GM11168 (cell line): ENCODE measurements around the gene PNMA1.

Source experiments
- in situ Hi-C: fragments of 300-500 bp; cut with MboI; formaldehyde crosslinking; loops from one replicate; pipeline ENCODE4 v1.12.0; 2022; ENCODE audit warnings: low sequenced_read_pairs; ENCODE audit not compliant: unreplicated experiment

Gene PNMA1

GRCh38 chr14:73739174-73739898 lies 25.2 kb upstream of the PNMA1 start:
- in situ Hi-C loops, result no loop called here

DNA sequence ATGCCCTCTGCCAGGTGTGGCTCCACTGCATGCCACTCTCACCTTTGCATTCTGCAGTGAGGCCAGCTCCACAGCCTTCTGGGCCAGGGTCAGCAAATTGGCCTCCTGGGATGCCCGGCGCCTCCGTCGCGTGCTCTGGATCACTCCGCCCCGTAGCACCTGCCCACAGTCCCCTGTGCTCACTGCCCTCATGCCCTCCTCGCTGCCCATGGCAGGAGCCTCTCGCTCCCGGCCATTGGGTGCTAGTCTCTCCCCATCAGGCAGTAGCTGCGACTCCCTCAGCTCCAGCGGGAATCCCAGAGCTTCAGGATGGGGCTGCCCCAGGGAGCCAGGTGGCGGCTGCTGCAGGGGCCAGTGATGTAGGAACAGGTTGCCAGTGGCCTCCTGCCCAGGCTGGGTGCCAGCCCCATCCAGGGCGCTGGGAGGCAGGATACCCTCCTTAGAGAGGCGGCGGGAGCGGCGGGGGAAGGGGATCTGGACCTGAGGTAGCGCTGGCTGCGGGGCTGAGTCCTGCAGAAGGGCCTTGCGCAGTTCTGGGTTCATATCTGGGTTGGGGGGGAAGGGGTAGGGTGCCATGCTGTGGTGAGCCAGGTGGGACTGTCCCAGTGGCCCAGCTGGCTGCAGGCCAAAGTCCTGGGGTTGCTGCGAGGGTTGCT lies 24.5 kb upstream of the PNMA1 start:
- in situ Hi-C loops, result no loop called here

GRCh38 chr14:73736842-73737241 lies 22.7 kb upstream of the PNMA1 start:
- in situ Hi-C loops, result no loop called here

DNA sequence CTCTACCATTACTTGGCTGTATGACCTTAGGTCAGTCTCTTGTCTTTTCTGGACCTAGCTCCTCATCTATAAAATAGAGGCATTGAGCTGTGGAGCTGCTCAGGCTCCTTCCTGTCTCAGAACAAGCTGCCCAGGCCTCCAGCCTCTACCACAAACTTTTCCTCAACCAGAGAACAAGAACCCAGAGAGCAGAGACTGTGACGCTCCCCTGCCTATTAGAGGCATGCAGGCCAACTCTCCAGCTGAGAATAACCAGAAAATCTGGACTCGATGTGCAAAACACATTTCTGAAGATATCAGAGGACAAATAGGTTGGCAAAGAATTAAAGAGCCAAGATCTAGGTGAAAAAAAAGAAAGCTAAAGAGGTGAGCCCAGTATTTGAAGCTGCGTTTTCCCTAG lies 17.8 kb upstream of the PNMA1 start:
- in situ Hi-C loops, result no loop called here

DNA sequence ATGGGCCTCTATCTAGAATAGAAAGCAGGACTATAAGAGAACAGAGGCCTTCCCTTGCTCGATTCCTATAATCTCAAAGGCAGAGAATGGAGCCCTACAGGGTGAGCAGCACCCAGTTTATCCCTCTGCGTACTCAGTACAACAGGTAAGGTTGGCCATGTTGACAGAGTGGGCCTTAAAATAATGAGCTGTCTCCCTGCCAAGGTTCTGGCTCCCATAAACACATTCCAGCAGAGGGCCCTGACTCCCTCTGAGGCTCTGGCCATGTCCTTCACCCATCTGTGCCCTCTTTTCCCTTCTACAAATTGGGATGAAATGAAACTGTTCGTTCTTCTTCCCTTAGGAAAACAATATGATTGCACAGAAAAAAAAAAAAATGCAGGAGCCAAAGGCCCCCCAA lies 16.9 kb upstream of the PNMA1 start:
- in situ Hi-C loops, result no loop called here

DNA sequence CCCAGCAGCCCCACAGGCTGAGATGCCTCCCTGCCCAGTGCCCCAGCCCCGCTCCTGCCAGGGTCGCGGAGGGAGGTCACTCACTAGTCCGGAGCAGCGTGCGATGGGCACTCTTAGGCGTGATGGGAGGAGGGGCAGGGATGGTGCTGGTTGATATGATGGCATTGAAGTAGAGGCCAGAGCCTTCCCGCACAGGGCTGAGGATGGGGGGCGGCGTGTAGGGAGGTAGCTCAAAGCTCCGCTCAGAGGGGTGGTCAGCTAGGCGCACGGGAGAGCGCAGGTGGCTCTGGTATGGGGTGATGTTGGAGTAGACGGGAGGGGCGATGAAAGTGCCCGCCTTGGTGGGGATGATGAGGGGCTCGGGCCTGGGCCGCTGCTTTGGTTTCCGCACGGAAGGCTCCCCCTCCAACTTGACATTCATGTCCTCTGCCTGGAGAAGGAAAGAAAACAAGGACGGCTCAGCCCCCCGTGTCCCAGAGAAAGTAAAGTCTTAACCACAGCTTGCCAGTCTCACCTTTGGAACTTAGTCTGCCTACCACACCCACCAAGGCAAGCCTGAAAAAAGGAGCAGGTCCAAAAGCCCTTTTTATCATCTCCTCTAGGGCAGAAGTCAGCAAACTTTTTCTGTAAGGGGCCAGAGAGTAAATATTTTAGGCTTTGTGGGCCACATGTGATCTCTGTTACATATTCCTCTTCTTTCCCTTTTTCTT lies 15.5 kb upstream of the PNMA1 start:
- in situ Hi-C loops, result loop anchor here (5.0 kb wide), 1 partner anchor 98 kb away; no protein-coding TSS in a partner anchor

DNA sequence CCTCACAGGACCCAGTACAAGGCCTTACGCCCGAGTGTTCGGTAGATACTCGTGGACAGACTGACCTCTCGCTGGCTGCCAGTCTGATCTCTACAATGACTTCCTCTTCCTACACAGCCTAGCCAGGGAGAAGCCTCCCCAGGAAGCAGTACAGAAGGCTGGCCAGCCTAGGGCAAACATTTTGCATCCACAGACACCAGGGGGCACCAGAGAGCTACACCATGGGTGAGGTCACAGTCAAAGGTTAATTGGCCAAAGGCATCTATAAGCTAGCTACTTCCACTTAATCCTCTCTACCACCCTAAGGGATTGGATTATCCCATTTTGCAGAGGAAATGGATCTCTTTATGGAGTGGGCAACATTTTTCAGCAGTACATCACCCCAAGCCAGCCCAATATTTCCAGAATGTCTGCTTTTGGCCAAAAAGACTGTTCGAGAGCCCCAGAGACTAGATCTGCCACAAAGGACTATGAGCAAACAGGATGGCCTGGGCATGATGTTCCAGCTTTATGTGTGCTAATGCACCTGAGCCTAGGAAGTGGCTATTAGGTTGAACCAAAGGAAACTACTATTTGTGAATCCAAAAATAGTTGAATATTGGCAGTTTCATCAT lies 14.6 kb upstream of the PNMA1 start:
- in situ Hi-C loops, result loop anchor here (5.0 kb wide), 1 partner anchor 98 kb away; no protein-coding TSS in a partner anchor

- in situ Hi-C loops, result loop anchor here (5.0 kb wide), 1 partner anchor 100 kb away; no protein-coding TSS in a partner anchor
Measured at GRCh38 chr14:73727166-73727565, 13.0 kb upstream of the PNMA1 start.

GRCh38 chr14:73726025-73726961 lies 12.1 kb upstream of the PNMA1 start:
- in situ Hi-C loops, result loop anchor here (5.0 kb wide), 1 partner anchor 101 kb away; no protein-coding TSS in a partner anchor

- in situ Hi-C loops, result loop anchor here (5.0 kb wide), 1 partner anchor 102 kb away; no protein-coding TSS in a partner anchor
Measured at GRCh38 chr14:73725116-73726024, 11.2 kb upstream of the PNMA1 start.

DNA sequence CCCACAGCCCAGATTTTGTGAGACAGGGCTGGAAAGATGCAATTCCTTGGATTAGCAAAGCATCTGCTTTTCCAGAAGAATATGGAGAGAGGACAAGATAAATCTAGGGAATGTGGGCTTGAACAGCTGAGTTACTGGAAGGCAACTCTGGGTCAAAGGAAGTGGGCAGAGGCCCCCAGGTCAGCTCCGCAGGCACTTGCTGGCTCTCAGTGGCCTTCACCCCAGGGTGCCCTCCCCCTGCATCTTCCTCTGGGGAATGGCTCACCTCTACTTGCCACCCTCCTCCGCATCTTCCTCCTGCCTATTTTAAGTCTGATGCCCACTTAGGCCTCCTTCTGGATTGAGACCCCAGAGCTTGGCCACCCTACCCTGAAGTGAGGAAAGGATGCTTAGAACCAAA lies 10.5 kb upstream of the PNMA1 start:
- in situ Hi-C loops, result loop anchor here (5.0 kb wide), 1 partner anchor 103 kb away; no protein-coding TSS in a partner anchor

DNA sequence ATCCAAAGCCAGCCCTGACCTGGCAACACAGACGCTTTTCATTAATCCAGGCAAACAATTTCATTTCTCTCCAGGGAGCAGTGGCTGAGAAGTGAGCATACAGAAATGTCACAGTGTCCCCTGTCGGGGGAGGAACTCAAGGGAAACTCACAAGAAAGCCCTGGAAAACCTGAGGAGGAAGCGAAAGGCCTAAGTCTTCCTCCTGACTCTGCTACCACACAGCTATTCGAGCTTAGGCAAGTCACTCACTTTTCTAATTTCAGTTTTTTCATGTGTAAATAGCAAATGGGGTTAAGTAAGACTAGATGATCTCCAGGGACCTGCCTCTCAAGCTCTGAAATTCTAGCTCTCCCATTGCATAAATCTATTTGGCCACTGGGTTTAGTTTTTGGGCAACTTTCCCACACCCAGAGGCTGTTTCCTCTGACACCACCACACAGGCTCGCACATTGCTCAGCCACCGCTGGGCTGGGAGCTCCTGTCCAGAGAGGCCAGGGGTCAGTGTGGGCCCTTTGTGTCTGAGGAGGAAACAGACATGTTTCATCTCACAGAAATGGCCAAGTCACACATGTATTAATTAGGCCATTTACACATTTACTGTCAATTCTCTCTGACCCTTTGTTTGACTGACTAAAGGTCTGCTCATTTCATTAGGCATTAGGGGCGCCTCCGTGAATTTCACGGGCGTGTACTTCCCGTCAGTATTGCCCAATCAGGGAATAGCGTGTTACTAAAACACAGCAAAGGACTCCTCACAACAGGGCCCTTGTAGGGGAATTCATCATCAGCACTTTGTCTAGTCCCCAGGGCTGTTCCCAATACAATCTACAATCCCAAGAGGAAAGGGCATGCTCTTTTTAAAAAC lies 9.8 kb upstream of the PNMA1 start:
- in situ Hi-C loops, result no loop called here

DNA sequence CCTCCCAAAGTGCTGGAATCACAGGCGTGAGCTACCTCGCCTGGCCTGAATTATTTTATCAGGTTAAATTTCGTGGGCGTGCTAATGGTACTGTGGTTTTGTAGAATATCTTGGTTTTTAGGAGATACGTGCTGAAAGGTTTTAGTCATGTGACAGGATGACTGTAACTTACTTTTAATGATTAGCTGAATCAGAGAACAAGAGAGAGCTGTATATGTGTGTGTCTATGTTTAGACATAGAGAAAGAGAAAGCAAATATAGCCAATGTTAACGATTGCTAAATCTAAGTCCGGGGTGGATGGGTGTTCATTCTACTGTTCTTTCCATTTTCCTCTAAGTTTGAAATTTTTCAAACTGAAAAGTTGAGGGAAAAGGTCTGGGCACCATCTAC lies 9.2 kb upstream of the PNMA1 start:
- in situ Hi-C loops, result no loop called here

GRCh38 chr14:73722581-73722980 lies 8.4 kb upstream of the PNMA1 start:
- in situ Hi-C loops, result no loop called here

DNA sequence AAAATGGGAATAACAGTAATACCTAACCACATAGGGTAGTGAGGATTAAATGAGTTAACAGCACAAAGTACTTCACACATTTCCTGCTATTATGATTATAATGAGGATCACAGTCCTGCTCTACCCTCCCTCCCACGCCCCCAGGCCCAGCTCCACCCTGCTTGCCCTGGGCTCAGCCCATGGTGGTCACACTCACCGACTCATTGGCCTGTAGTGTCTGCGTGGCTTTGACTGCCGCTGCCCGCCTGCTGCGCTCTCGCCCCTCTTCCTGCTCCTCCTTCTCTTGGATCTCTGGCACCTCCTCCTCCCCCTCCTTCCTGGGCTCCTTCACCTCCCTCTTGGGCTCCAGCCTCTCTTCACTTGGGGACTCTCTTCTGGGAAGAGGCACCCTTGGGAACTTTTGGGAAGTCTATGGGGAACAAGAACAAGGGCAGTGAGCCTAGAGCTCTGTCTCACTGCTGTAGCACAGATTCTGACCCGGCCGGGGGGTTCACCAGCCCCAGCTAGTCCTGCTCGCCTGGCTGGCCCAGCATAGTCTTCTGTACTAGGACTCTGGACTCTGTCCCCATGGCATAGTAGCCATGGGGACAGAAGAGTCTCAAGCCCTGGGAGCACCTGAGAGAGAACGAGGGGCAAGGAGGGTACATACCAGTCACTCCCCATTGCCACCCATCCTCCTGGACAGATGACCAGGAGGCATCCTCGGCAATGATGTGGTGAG lies 7.1 kb upstream of the PNMA1 start:
- in situ Hi-C loops, result no loop called here

- in situ Hi-C loops, result no loop called here
Measured at GRCh38 chr14:73720636-73721035, 6.5 kb upstream of the PNMA1 start.

- in situ Hi-C loops, result no loop called here
Measured at GRCh38 chr14:73719791-73720190, 5.6 kb upstream of the PNMA1 start.
